HCT116 (cell line): ENCODE data around the gene AQP6. TPM values are rescaled to one million over a fixed set of nuclear protein-coding genes. Genes with fewer than 3 reads are reported as not detected.

Experiments
- ATAC-seq: fragments of 200-7000 bp; cut with Tn5 transposase; 2 replicates; pipeline ENCODE4 v1.9.1; 2020; ENCODE audit warnings: mild to moderate bottlenecking, moderate library complexity
- BruUV-seq: library from RNA; stranded (reverse); fragments of 400-500 nt; replicated peaks from 2 replicates; lab custom pipeline; 2021; lab: Mats Ljungman, UMichigan
- CTCF ChIA-PET: fragments of 300-600 bp; sonication (Branson Sonifier 250); formaldehyde crosslinking; loops from one replicate; lab custom pipeline; 2021; ENCODE audit warnings: antibody characterized with exemption; lab: Charles Lee
- POLR2A ChIA-PET: fragments of 300-600, 350-600 bp; sonication (Branson Sonifier 250); formaldehyde crosslinking; loops from one replicate; lab custom pipeline; 2021; ENCODE audit warnings: antibody characterized with exemption; lab: Charles Lee
- RAD21 ChIA-PET, 2 experiments: fragments of 300-600 bp; sonication (Branson Sonifier 250); formaldehyde crosslinking; loops; one replicate each; lab custom pipeline; 2023; ENCODE audit warnings: low total read pairs in 2 of 2; ENCODE audit not compliant: uncharacterized antibody in 2 of 2, unreplicated experiment in 2 of 2, low non-redundant PET in 1 of 2; lab: Charles Lee
- DNase-seq: peaks from one replicate; pipeline ENCODE4 v3.0.0-alpha.2; 2010; ENCODE audit warnings: low read depth, low spot score
- H2AFZ ChIP-seq: fragments of 200-600 bp; shearing (Covaris generic), sonication (generic); 2 replicates; pipeline ENCODE4 v1.6.1; 2017; ENCODE audit warnings: low read depth, mixed run types, mixed read lengths, antibody characterized with exemption, low read length; ENCODE audit not compliant: poor library complexity, severe bottlenecking
- H3K27ac ChIP-seq: 2 replicates; pipeline ENCODE4 v1.5.1; 2012; ENCODE audit warnings: low read depth, low read length
- H3K27me3 ChIP-seq: fragments of 200-600 bp; sonication (generic); 2 replicates; pipeline ENCODE4 v1.6.1; 2016; ENCODE audit warnings: mixed run types, low read length, mixed read lengths; ENCODE audit not compliant: insufficient read depth
- H3K36me3 ChIP-seq, 2 experiments: fragments of 200-500 bp in 1 of 2; fragments of 200-600 bp in 1 of 2; sonication (Bioruptor generic) in 1 of 2; sonication (generic) in 1 of 2; 2 replicates each; pipeline versions ENCODE4 v1.5.1 to v1.6.1; 2014 to 2016; ENCODE audit warnings: low read length in 2 of 2, inconsistent platforms in 1 of 2, mixed read lengths in 1 of 2, mixed run types in 1 of 2; ENCODE audit not compliant: insufficient read depth in 2 of 2, control insufficient read depth in 1 of 2
- H3K4me1 ChIP-seq, 2 experiments: fragments of 200-600 bp in 1 of 2; sonication (generic) in 1 of 2; 2 replicates each; pipeline versions ENCODE4 v1.5.1 to v1.6.1; 2012 to 2017; ENCODE audit warnings: low read length in 2 of 2, inconsistent platforms in 1 of 2, mild to moderate bottlenecking in 1 of 2, mixed read lengths in 1 of 2, mixed run types in 1 of 2, moderate library complexity in 1 of 2; ENCODE audit not compliant: insufficient read depth in 2 of 2, control insufficient read depth in 1 of 2
- H3K4me2 ChIP-seq: fragments of 200-600 bp; sonication (generic); 2 replicates; pipeline ENCODE4 v1.6.1; 2017; ENCODE audit warnings: mixed run types, low read length, mixed read lengths
- H3K4me3 ChIP-seq, 2 experiments: fragments of 200-600 bp in 1 of 2; sonication (generic) in 1 of 2; replicated peaks in 1 of 2; 2 replicates each; pipeline ENCODE4 v1.5.1; 2011 to 2016; ENCODE audit warnings: low read length in 2 of 2, control low read depth in 1 of 2, low read depth in 1 of 2, mild to moderate bottlenecking in 1 of 2, mixed read lengths in 1 of 2, mixed run types in 1 of 2
- H3K79me2 ChIP-seq: fragments of 200-600 bp; sonication (generic); 2 replicates; pipeline ENCODE4 v1.6.1; 2017; ENCODE audit warnings: mild to moderate bottlenecking, mixed run types, low read length, moderate library complexity, mixed read lengths; ENCODE audit not compliant: insufficient read depth
- H3K9ac ChIP-seq: fragments of 200-600 bp; sonication (generic); 2 replicates; pipeline ENCODE4 v1.6.1; 2016; ENCODE audit warnings: low read length, mixed read lengths
- H3K9me2 ChIP-seq: fragments of 200-600 bp; sonication (generic), shearing (Covaris generic); 2 replicates; pipeline ENCODE4 v1.6.1; 2017; ENCODE audit warnings: mixed run types, mild to moderate bottlenecking, moderate library complexity; ENCODE audit not compliant: insufficient read depth
- H3K9me3 ChIP-seq, 2 experiments: fragments of 200-500 bp in 1 of 2; fragments of 200-600 bp in 1 of 2; sonication (Bioruptor generic) in 1 of 2; sonication (generic) in 1 of 2; 2 replicates each; pipeline ENCODE4 v1.6.1; 2014 to 2017; ENCODE audit warnings: low read length in 2 of 2, mixed read lengths in 2 of 2, inconsistent platforms in 1 of 2, low read depth in 1 of 2, mild to moderate bottlenecking in 1 of 2, mixed run types in 1 of 2, moderate library complexity in 1 of 2; ENCODE audit not compliant: control insufficient read depth in 1 of 2, insufficient read depth in 1 of 2
- H4K20me1 ChIP-seq: fragments of 200-600 bp; sonication (generic), shearing (Covaris generic); 2 replicates; pipeline ENCODE4 v1.6.1; 2017; ENCODE audit warnings: mixed run types, mild to moderate bottlenecking, moderate library complexity; ENCODE audit not compliant: insufficient read depth
- CBX3 ChIP-seq: IDR thresholded peaks from 2 replicates; pipeline ENCODE4 v1.6.1; 2012; ENCODE audit warnings: low read depth
- EGR1 ChIP-seq: IDR thresholded peaks from 2 replicates; pipeline ENCODE4 v1.6.1; 2012; ENCODE audit warnings: low read depth
- ELF1 ChIP-seq: IDR thresholded peaks from 2 replicates; pipeline ENCODE4 v1.6.1; 2012; ENCODE audit warnings: low read depth, borderline replicate concordance
- EZH2 ChIP-seq: fragments of 200-600 bp; sonication (generic); IDR thresholded peaks from 2 replicates; pipeline ENCODE4 v1.6.1; 2017; ENCODE audit warnings: antibody characterized with exemption, mixed run types
- FOSL1 ChIP-seq: IDR thresholded peaks from 2 replicates; pipeline ENCODE4 v1.6.1; 2012; ENCODE audit warnings: low read depth
- JUND ChIP-seq: IDR thresholded peaks from 2 replicates; pipeline ENCODE4 v1.6.1; 2012
- MAX ChIP-seq: IDR thresholded peaks from 2 replicates; pipeline ENCODE4 v1.6.1; 2012
- SIN3A ChIP-seq: IDR thresholded peaks from 2 replicates; pipeline ENCODE4 v1.6.1; 2012; ENCODE audit warnings: low read depth
- SP1 ChIP-seq: IDR thresholded peaks from 2 replicates; pipeline ENCODE4 v1.6.1; 2012; ENCODE audit warnings: low read depth
- TCF7L2 ChIP-seq: IDR thresholded peaks from 2 replicates; pipeline ENCODE4 v1.7.0; 2011; ENCODE audit warnings: borderline replicate concordance, inconsistent platforms; ENCODE audit not compliant: insufficient read depth, insufficient read length; ENCODE audit errors: extremely low read depth
- ZNF274 ChIP-seq: fragments of 200-500 bp; sonication (Bioruptor generic); IDR thresholded peaks from 2 replicates; pipeline ENCODE4 v1.6.1; 2014; ENCODE audit warnings: mild to moderate bottlenecking, low read depth, low read length, inconsistent platforms
- intact Hi-C: fragments of 100-400 bp; cut with micrococcal nuclease; formaldehyde crosslinking; loops from 2 replicates; pipeline ENCODE4 v1.10.0; 2022
- total RNA-seq: library from RNA; stranded (reverse); gene quantifications from one replicate; pipeline ENCODE4 v1.2.1, GENCODE V29; 2021; ENCODE audit not compliant: unreplicated experiment
- TF ChIP-seq, protein P1 (sequence below): IDR thresholded peaks from 2 replicates; pipeline ENCODE4 v1.6.1; 2012; ENCODE audit warnings: low read depth

AQP6 gene
- total RNA-seq, 1 experiment from 2014 or later: not detected

DNA sequence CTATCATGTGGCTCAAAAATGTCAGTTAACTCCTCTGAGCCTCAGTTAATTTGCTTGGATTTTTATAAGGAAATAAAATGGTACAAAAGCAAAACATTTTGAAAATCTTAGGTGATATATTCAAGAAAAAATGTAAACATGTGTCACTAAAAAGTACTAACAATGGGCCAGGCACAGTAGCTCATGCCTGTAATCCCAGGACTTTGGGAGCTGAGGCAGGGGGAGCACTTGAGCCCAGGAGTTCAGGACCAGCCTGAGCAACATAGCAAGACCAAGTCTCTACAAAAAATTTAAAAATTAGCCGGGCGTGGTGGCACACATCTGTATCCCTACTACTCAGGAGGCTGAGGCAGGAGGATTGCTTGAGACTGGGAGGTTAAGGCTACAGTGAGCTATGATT is 25.7 kb downstream of the AQP6 start:
- Histone ChIP-seq H3K27me3 (no peaks in the 10 kb centered on the region), H3K36me3 (peaks cover 69 to 73% of the 10 kb centered on the region in 2 experiments), H3K4me3 (no peak overlapping the region), H4K20me1 (peaks cover 5% of the 10 kb centered on the region; the same call in 1 of the 2 replicates), H3K4me2 (no peak overlapping the region), H3K9me2 (no peaks in the 10 kb centered on the region), H3K9me3 (no peaks in the 10 kb centered on the region), H3K9ac (no peak overlapping the region), H3K4me1 (no peaks in the 10 kb centered on the region), H3K27ac (no peak overlapping the region), H3K79me2 (peaks cover 6% of the 10 kb centered on the region), H2AFZ (no peak overlapping the region)
- no TSS peak for BruUV-seq
- peak; percentile 63; the same call in 1 of the 2 replicates for ATAC-seq
- POLR2A ChIA-PET: no interaction called here
- TF ChIP-seq CBX3 (no peak), EGR1 (no peak), SP1 (no peak), JUND (no peak), ZNF274 (no peak), TCF7L2 (no peak), FOSL1 (no peak), ELF1 (no peak), MAX (no peak), EZH2 (no peak), SIN3A (no peak)
- TF ChIP-seq, protein P1, sequence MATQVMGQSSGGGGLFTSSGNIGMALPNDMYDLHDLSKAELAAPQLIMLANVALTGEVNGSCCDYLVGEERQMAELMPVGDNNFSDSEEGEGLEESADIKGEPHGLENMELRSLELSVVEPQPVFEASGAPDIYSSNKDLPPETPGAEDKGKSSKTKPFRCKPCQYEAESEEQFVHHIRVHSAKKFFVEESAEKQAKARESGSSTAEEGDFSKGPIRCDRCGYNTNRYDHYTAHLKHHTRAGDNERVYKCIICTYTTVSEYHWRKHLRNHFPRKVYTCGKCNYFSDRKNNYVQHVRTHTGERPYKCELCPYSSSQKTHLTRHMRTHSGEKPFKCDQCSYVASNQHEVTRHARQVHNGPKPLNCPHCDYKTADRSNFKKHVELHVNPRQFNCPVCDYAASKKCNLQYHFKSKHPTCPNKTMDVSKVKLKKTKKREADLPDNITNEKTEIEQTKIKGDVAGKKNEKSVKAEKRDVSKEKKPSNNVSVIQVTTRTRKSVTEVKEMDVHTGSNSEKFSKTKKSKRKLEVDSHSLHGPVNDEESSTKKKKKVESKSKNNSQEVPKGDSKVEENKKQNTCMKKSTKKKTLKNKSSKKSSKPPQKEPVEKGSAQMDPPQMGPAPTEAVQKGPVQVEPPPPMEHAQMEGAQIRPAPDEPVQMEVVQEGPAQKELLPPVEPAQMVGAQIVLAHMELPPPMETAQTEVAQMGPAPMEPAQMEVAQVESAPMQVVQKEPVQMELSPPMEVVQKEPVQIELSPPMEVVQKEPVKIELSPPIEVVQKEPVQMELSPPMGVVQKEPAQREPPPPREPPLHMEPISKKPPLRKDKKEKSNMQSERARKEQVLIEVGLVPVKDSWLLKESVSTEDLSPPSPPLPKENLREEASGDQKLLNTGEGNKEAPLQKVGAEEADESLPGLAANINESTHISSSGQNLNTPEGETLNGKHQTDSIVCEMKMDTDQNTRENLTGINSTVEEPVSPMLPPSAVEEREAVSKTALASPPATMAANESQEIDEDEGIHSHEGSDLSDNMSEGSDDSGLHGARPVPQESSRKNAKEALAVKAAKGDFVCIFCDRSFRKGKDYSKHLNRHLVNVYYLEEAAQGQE: no peak
- intact Hi-C loops: no loop called here
- CTCF ChIA-PET: no interaction called here
- RAD21 ChIA-PET: no interaction called here
- DNase-seq: no peak
